ENCODE measurements around the gene HPCAL1. TPM values are rescaled to one million over a fixed set of nuclear protein-coding genes. Genes with fewer than 3 reads are reported as not detected.

The HPCAL1 gene
- total and polyA plus RNA-seq, 2 experiments from 2014 or later: 13.4 to 25.5 TPM

- Histone ChIP-seq H3K36me3 (no peaks in the 10 kb centered on the region), H3K27me3 (no peaks in the 10 kb centered on the region), H3K27ac (no peak overlapping the region), H3K4me1 (ENCODE audit: low read depth) (peaks cover 17% of the 10 kb centered on the region), H3K4me3 (no peak overlapping the region), H3K9me3 (ENCODE audit: low read depth) (no peaks in the 10 kb centered on the region)
- TF ChIP-seq CTCF (IDR thresholded peaks at IDR 0.05; ENCODE audit: low read depth, low read length): no peak
- DNase-seq (ENCODE audit: low read depth in 1 of 2, low spot score in 1 of 2): peak in 1 of 2 donors; percentile 27
Measured at GRCh38 chr2:10331027-10331701, 28.5 kb downstream of the HPCAL1 start.

DNA sequence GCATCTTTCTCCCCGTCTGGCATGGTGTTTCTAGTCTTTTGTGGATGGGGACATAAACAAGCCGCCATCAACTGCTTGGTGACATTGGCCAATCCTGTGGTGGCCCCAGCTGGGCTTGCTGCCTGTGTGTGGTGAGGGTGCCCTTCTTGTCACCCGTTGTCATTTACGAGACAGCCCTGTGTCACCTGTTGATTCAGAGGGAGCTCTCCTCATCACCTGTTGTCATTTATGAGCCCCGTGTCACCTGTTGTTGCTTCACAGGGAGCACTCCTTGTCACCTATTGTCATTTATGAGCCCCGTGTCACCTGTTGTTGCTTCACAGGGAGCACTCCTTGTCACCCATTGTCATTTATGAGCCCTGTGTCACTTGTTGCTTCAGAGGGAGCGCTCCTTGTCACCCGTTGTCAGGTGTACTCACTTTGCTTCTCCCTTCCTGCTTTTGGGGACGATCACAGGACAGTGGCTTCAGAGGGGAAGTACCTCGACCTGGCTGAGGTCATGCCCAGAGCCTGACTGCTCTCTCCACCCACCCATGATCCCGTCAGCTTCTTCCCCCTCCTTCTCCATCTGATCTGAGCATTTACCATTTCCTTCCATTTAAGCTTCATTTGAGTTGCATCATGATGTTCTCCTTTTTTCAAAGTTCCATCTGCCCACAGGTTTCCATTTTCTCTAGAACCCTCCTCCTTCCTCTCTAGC is 29.1 kb downstream of the HPCAL1 start:
- TF ChIP-seq CTCF (IDR thresholded peaks at IDR 0.05; ENCODE audit: low read depth, low read length): no peak
- H3K27ac ChIP-seq: no peak overlapping the region

DNA sequence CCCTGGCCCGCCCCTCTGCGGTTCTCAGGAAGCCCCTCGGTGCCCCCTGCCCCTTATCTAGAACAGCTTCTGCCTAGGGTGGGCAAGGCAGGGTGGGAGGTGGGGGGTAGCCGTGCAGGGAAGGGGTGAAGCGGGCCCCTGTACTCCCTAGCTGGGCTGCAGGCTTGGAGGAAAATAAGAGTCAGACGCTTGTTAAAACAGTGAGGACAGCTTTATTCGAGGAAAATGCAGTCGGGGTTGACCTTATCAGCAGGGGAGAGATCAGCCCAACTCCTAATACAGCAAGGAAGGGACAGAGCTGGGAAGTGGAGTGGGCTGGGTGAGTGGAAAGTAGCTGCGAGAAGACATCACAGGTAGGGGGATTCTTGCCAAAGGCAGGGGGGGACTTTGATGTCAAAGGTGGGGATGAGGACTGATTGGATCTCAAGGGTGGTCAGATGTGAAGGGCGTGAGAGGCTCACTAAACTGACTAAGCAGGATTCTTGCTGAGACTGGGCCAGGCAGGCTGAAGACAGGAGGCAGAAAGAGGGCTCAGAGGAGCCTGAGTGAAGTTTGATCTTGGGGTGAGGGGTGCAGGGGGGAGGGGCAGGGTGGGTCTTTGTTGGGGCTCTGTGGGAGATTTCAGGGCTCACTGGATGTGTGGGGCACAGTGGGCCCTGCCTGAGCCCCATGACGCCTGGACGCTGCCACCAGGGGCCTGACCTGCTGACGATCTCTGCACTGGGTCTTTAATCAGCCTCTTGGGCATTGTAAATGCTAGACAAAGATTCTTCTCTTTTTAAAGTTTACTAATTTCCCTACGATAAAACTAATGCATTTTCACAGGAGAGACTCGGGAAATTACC is 29.9 kb downstream of the HPCAL1 start:
- Histone ChIP-seq H3K4me3 (no peak overlapping the region), H3K36me3 (no peaks in the 10 kb centered on the region), H3K9me3 (ENCODE audit: low read depth) (no peaks in the 10 kb centered on the region), H3K4me1 (ENCODE audit: low read depth) (peaks cover 17% of the 10 kb centered on the region), H3K27me3 (no peaks in the 10 kb centered on the region), H3K27ac (peak overlapping the region; percentile 60)
- DNase-seq (ENCODE audit: low read depth in 1 of 2, low spot score in 1 of 2): no peak
- no peak for TF ChIP-seq CTCF (IDR thresholded peaks at IDR 0.05; ENCODE audit: low read depth, low read length)

More for the DNA sequence above, 29.1 kb downstream of the HPCAL1 start:
- Histone ChIP-seq H3K4me1 (ENCODE audit: low read depth) (peaks cover 17% of the 10 kb centered on the region), H3K4me3 (no peak overlapping the region), H3K9me3 (ENCODE audit: low read depth) (no peaks in the 10 kb centered on the region), H3K36me3 (no peaks in the 10 kb centered on the region), H3K27me3 (no peaks in the 10 kb centered on the region)
- DNase-seq (ENCODE audit: low read depth in 1 of 2, low spot score in 1 of 2): no peak

DNA sequence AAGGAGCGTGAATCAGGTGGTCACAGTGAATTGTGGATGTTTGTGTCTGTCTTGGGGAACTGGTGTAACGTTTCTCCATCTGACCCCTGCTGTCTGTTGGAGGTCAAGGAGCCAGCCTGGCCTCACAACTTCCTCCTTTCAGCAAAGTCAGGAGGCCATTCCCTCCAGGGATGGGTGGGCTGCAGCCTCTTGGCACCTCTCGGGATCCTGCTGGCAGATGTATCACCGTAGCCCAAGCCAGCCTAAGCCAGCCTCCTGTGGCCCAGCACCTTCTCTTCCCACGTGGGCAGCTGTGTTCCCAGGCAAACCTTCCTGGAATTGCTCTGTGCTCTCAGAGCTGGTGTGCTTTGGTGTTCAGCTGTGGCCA is 30.5 kb downstream of the HPCAL1 start:
- peak overlapping the region; percentile 60 for H3K27ac ChIP-seq
- H3K4me3 ChIP-seq: no peak overlapping the region
- no peaks in the 10 kb centered on the region for H3K36me3 ChIP-seq
- DNase-seq (ENCODE audit: low read depth in 1 of 2, low spot score in 1 of 2): peak in 1 of 2 donors; percentile 18
- H3K4me1 ChIP-seq (ENCODE audit: low read depth): peaks cover 17% of the 10 kb centered on the region
- H3K27me3 ChIP-seq: no peaks in the 10 kb centered on the region
- no peaks in the 10 kb centered on the region for H3K9me3 ChIP-seq (ENCODE audit: low read depth)
- TF ChIP-seq CTCF (IDR thresholded peaks at IDR 0.05; ENCODE audit: low read depth, low read length): no peak

DNA sequence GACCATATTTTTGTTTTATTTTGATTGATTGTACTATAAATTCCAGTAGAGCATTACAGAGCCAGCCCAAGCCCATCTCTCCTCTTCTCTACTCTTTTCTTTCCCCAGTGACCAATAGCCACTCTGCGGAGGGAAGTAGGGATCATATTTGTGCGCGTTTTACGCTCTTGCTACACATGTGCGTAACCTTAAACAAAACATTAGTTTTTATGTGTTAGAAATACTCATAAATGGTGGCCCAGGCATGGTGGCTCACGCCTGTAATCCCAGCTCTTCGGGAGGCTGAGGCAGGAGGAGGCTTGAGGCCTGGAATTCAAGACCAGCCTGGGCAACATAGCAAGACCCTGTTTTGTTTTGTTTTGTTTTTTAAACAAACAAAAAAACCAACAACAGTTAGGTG is 31.3 kb downstream of the HPCAL1 start:
- H3K36me3 ChIP-seq: no peaks in the 10 kb centered on the region
- no peak overlapping the region for H3K27ac ChIP-seq
- H3K4me1 ChIP-seq (ENCODE audit: low read depth): peaks cover 17% of the 10 kb centered on the region
- no peaks in the 10 kb centered on the region for H3K27me3 ChIP-seq
- H3K9me3 ChIP-seq (ENCODE audit: low read depth): no peaks in the 10 kb centered on the region
- TF ChIP-seq CTCF (IDR thresholded peaks at IDR 0.05; ENCODE audit: low read depth, low read length): no peak
- no peak overlapping the region for H3K4me3 ChIP-seq
- no peak for DNase-seq (ENCODE audit: low read depth in 1 of 2, low spot score in 1 of 2)
